HS-5 (cell line): ENCODE data around the gene GATAD2A.
"Not testable (repeated sequence)": the region's sequence is repeated elsewhere in the genome, so short reads cannot be mapped to it uniquely, and the experiment has no call there.

Experiments used
- DNase-seq: peaks from one replicate; pipeline ENCODE4 v3.0.0-alpha.2; 2012; ENCODE audit warnings: low read depth

GATAD2A gene

DNA sequence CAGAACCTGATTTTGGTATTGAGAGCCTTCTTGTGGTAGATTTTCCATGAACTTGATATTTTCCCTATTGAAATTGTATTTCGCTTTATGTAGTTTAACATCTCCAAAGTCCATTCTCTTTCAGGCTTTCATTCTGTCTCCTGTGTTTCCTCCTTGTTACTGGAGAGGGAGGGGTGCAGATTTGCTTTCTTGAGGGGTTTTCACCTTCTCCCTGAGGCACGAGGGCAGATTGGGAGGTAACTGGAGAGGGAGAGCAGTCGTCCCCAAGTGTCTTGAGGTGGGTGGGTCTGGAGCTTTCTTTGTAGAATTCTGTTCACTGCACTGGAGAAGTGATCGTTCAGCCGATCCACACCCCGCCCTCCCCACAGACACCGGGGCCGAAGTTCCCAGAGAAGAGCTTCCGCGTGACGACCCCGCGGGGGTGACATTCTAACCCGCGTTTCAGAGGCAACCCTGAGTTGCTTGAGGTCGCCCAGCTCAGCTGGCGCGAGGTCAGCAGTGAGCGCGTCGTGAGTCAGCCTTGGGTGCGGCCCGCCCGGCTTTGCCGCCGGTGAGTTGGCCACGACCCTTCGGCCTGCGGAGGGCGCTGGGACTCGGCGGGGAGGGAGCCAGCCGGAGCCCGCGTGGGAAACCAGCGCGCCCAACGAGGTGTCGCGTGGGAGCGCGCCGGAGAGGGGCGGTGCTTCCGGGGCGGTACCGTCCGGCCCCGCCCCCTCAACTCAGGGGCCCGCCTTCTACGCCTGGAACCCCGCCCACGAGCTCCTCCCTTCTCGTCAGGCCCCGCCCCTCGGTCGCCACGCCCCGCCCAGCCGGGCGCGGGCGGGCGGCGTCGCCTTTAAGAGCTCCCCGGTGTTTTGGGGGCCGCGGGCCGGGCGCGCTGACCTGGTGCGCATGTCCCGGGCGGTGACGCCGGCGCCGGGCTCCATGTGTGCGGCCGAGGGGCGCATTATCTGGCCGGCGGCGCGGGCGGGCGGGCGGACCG, at the start of gene GATAD2A:
Gene GATAD2A, plus strand, starts transcription at position 797 of the 982 bp plus-strand sequence. CDS start 59,671 bp downstream, outside the sequence.
- peak; percentile 73 for DNase-seq

- no peak for DNase-seq
These were observed 49.0 kb upstream of the GATAD2A start for GRCh38 chr19:19356500-19356899.

DNA sequence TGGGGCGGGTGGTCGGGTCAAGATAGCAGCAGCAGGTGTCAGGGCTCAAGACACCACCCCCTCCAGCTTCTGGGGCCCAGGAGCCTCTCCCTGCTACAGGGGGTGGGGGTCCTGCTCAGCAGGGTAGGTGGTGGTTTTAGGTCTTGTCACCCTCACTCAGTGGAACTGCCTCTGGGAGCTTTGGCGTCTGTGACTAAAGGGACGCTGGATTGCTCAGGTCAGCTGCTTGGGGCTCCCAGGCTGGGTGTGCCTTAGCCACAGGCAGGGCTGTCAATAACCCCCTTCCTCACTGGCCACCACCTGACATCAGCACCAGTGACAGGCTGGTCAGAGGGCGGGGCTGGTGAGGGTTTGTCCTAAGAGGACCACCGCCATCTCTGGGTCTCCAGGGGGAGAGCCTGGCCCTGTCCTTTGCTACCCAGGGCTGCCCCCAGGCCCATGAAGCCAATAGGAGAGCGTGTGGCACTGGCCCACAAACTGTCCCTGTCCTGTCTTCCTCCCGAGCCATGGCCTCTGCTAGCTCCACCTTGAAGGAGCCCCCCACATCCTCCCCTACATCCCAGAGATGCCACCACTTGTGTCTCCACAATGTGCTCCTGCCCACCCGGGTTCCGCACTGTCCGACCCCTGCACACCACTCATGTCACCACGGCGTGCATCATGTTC, 48.4 kb upstream of the GATAD2A start:
- no peak for DNase-seq

DNA sequence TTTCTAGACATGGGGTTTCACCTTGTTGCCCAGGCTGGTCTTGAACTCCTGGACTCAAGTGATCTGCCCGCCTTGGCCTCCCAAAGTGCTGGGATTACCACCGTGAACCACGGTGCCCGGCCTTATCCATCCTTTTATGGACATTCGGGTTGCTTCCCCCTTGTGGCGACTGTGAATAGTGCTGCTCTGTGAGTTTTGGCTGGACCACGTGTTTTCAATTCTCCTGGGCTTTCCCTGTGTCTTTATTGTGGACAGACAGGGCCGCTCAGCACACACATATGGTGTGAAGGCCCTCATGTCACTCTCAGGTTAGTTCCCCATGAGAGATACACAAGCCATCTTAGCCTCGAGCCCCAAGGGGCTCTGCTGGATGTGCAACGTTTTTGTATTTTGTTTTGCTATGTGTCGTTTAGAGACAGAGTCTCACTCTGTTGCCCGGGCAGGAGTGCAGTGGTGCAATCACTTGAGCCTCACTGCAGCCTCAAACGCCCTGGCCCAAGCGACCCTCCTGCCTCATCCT, 44.3 kb upstream of the GATAD2A start:
- DNase-seq: peak; percentile 71

DNA sequence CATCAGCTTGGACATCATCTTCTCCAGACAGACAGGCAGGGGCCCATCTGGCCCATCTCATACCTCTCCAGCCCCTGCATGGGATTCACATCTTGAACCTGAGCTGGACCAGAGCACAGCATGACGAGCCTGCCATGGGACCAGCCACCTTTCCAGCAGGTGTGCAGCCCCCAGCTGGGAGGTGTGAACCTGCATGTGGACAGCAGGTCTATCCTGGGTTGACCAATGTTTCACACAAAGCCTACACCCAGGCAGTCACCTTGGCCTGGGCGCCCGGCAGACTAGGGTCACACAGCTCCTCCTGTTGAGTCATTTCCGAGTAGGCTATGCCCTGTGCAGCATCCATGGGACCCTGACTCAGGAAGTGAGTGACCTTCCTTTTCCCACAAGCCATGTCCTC, 43.4 kb upstream of the GATAD2A start:
- DNase-seq: no peak

- no peak for DNase-seq
These were observed 38.8 kb upstream of the GATAD2A start for GRCh38 chr19:19366434-19367396.

DNA sequence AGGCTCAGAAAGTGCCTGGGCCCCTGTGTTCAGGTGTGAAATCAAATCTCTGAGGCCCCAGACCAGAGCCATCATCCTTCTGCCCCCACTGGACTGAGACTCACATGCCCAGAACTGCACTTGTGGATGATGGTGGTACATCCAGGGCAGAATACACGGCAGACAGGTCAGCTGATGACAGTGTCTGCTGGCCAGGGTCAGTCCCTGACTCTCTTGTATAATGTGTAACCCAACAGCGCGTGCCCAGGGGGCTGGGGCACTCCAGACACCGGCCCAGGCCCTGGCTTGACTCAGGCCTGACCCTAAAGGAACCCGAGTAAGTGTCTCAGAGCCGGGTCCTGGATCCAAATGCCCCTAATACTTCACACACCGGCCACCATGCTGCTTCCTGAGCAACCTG, 37.4 kb upstream of the GATAD2A start:
- DNase-seq: no peak

DNA sequence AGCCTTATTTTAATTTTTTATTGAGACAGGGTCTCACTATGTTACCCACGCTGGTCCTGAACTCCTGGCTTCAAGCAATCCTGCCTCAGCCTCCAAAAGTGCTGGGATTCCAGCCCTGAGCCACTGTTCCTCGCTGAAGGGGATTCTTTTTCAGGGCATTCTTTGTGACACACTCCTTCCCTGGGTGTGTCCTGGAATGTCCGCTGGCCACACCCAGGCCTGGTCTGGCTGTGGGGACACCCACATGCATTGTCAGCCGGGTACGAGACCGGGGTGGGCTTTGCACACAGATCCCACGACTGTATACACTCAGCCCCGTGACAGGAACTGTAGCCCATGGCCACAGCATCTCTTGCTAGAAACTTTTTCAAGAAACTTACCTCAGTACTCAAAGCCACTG, 34.4 kb upstream of the GATAD2A start:
- DNase-seq: no peak

DNA sequence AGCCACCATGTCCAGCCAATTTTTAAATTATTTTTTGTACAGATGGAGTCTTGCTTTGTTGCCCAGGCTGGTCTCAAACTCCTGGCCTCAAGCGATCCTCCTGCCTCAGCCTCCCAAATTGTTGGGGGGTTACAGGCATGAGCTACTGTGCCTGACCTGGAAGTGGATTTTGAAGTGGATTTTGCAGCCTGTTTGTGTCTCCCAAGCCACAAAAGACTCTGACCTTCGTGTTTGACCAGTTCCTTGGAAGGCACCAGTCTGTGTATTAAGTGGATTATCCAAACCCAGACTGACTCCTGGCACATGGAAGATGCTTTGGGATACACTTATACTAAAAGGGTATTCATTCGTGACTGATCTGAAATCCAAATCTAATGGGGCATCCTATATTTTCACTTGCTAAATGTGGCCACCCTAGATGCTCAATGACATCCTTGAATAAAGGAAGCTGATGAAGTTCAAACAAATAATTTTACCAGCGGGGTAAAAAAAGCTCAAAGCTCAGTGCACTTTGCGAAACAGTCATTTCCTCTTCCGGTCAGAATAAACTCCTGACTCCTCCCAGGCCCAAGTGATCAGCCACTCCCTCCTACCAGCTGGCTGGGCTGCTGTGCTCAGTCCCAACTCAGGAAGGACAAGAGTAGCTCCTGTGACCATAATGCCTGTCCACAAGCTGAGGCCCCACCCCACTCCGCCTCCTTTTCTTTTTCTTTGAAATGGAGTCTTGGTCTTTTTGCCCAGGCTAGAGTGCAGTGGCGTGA, 32.6 kb upstream of the GATAD2A start:
- peak; percentile 20 for DNase-seq

DNA sequence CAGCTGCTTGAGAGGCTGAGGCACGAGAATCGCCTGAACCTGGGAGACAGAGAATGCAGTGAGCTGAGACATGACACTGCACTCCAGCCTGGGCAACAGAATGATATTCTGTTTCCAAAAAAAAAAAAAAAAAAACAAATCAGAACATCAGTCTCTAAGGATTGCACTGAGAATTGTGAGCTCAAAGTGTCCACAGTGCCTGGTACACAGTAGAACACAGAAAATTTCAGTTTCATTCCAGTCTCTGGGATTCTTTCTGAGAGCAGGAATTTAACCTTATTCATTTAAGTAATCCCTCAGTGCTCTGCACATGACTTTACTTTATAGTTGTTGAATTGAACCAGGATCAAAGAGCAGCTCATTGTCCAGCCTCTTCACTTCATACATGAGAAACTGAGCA, 25.9 kb upstream of the GATAD2A start:
- DNase-seq: no peak

- DNase-seq: not testable (repeated sequence)
These were observed 25.2 kb upstream of the GATAD2A start for GRCh38 chr19:19380316-19380715.

- no peak for DNase-seq
These were observed 24.2 kb upstream of the GATAD2A start for GRCh38 chr19:19381007-19381926.

DNA sequence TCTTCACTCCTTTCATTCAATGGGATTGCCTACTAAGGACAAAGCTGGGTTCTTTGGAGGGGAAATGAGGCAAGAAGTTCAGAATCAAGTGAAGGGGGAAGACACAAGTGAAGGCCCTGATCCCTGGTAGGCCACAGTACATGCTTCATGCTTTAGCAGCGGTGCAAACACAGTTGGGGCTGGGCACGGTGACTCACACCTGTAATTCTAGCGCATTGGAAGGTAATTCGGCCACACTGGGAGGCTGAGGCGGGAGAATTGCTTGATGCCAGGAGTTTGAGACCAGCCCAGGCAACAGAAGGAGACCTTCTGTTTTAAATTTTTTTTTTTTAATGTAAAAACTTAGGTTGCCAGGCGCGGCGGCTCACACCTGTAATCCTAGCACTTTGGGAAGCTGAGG, 23.4 kb upstream of the GATAD2A start:
- DNase-seq: no peak

- DNase-seq: no peak
These were observed 21.0 kb upstream of the GATAD2A start for GRCh38 chr19:19384486-19384885.

DNA sequence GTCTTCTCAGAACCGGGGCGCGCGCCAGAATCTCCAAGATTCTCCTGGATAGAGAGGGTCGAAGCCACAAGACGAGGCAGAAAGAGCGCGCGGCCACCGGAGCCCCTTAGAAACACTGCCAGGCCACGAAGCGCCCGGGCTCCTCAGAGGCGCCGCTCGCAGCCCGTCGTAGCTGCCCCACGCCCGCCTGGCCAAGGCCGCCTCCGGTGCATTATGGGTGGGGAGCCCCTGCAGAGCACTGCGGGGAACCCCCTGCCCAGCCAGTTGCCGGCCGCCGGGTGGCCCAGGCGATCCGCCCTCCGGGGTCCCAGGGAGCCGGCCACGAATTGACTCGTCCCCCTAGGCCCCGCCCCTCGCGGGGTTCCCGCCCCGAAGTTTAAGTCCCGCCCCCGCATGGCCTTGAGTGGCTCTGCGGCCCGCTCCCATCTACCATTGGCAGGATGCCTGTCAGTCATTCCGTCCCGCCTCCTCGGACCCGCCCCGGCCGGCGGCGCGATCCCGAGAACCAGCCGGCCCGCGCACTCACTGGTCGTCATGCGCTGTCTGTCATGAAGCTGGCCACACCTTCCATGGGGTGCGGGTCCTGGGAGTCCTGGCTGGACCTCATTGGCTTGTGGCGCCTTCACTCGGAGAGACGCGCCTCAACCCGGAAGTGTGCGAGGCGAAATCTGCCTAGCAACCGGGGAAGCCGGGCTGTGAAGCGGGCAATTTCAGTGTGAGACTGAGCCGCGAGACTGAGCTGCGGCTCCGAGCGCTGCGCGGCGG, 20.2 kb upstream of the GATAD2A start:
- DNase-seq: peak; percentile 98

DNA sequence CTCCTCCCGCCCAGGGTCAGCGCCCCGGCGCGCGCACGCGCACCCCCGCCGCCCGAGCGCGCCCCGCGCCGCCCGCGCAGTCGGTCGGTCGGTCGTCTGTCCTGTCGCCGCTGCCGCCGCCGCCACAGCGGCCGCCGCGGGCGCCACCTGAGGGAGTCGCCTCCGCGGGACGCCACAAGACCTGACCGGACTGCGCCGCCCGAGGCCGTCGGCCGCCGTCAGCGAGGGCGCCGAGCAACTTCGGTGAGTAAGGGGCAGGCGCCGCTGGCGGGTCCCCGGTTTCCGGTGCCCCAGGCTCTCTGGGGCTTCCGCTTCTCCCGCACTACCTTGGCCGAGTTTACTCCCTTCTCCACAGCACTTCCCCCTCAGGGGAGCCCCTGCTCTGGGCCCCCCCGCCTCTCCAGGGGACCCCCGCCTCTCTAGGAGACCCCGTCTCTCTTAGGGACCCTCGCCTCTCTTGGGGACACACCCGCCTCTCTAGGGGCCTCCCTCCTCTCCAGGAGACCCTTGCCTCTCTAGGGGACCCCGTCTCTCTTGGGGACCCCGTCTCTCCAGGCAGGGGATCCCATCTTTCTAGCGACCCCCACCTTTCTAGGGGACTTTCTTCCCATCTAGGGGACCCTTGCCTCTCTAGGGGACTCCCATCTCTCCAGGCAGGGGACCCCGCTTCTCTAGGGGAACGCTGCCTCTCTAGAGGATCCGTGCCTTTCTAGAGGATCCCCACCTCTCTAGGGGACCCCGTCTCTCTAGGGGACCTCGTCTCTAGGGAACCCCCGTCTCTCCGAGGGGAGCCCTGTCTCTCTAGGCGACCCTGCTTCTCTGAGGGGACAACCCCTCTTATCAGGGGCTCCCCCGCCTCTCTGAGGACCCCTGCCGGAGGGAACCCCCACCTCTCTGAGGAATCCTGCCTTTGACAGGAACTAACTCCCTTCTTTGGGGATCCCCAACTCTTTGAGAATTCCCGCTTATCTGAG, 19.3 kb upstream of the GATAD2A start:
- DNase-seq: no peak

DNA sequence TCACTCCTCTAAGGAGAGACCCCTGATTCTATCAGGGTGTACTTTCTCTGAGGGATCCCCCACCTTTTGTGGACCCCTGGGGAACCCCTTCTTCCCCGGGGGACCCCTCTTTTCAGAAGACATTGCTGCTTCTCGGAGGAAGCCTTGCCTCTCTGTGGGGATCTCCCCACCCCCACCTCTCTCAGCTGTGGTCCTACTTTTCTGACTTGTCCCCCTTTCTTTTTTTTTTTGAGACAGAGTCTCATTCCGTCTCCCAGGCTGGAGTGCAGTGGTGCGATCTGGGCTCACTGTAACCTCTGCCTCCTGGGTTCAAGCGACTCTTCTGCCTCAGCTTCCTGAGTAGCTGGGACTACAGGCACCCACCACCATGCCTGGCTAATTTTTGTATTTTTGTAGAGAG, 18.4 kb upstream of the GATAD2A start:
- DNase-seq: no peak
